Keratinocyte (primary cell): ENCODE data around the gene CYB561. TPM values are rescaled to one million over a fixed set of nuclear protein-coding genes. Genes with fewer than 3 reads are reported as not detected.

Source experiments
- DNase-seq: peaks from one replicate; pipeline ENCODE4 v3.0.0-alpha.2; 2011; ENCODE audit warnings: low read depth, missing footprints, low spot score
- FAIRE-seq: peaks from 2 replicates; lab custom pipeline; 2011; peaks lifted over from hg19 to GRCh38; lab: Jason Lieb, UNC
- H2AFZ ChIP-seq: 2 replicates; pipeline ENCODE4 v1.6.0; 2012; ENCODE audit warnings: low read length, control low read depth, inconsistent platforms; ENCODE audit not compliant: control insufficient read depth
- H3K27ac ChIP-seq: 2 replicates; pipeline ENCODE4 v1.5.1; 2011; ENCODE audit warnings: low read length; ENCODE audit not compliant: control insufficient read depth, insufficient read depth
- H3K27me3 ChIP-seq: 3 replicates; pipeline ENCODE4 v1.6.0; 2011; ENCODE audit warnings: low read length; ENCODE audit not compliant: control insufficient read depth, insufficient read depth; ENCODE audit errors: extremely low read depth
- H3K36me3 ChIP-seq, 2 experiments: 2 replicates in 1 of 2; 3 replicates in 1 of 2; pipeline ENCODE4 v1.5.1; 2011; ENCODE audit warnings: low read length in 2 of 2, mild to moderate bottlenecking in 1 of 2; ENCODE audit not compliant: control insufficient read depth in 2 of 2, insufficient read depth in 2 of 2; ENCODE audit errors: extremely low read depth in 1 of 2
- H3K4me1 ChIP-seq: 3 replicates; pipeline ENCODE4 v1.5.1; 2011; ENCODE audit warnings: low read length; ENCODE audit not compliant: control insufficient read depth, insufficient read depth; ENCODE audit errors: extremely low read depth
- H3K4me2 ChIP-seq: 3 replicates; pipeline ENCODE4 v1.6.0; 2011; ENCODE audit warnings: low read depth, low read length; ENCODE audit not compliant: control insufficient read depth, insufficient read depth; ENCODE audit errors: extremely low read depth
- H3K4me3 ChIP-seq, 3 experiments: fragments of 200-600 bp in 1 of 3; sonication (generic) in 1 of 3; 2 replicates in 2 of 3; 3 replicates in 1 of 3; pipeline ENCODE4 v1.5.1; 2011 to 2016; ENCODE audit warnings: low read length in 3 of 3, mild to moderate bottlenecking in 3 of 3, control low read depth in 2 of 3, inconsistent platforms in 1 of 3, low read depth in 1 of 3, mixed read lengths in 1 of 3, mixed run types in 1 of 3, moderate library complexity in 1 of 3; ENCODE audit not compliant: control insufficient read depth in 2 of 3, insufficient read depth in 2 of 3; ENCODE audit errors: extremely low read depth in 1 of 3
- H3K79me2 ChIP-seq: 2 replicates; pipeline ENCODE4 v1.6.0; 2012; ENCODE audit warnings: low read length; ENCODE audit not compliant: control insufficient read depth, insufficient read depth
- H3K9ac ChIP-seq: 3 replicates; pipeline ENCODE4 v1.6.0; 2011; ENCODE audit warnings: low read length; ENCODE audit not compliant: control insufficient read depth, insufficient read depth; ENCODE audit errors: extremely low read depth
- H3K9me1 ChIP-seq: 3 replicates; pipeline ENCODE4 v1.6.0; 2011; ENCODE audit warnings: low read length; ENCODE audit not compliant: control insufficient read depth, insufficient read depth; ENCODE audit errors: extremely low read depth
- H3K9me3 ChIP-seq: 2 replicates; pipeline ENCODE4 v1.5.1; 2012; ENCODE audit warnings: low read depth, low read length; ENCODE audit not compliant: control insufficient read depth
- H4K20me1 ChIP-seq: 3 replicates; pipeline ENCODE4 v1.6.0; 2011; ENCODE audit warnings: low read length; ENCODE audit not compliant: control insufficient read depth, insufficient read depth; ENCODE audit errors: extremely low read depth
- EZH2 ChIP-seq: IDR thresholded peaks from one replicate; pipeline ENCODE4 v1.6.1; 2012; ENCODE audit warnings: inconsistent platforms, mild to moderate bottlenecking, low read length, moderate library complexity
- dilution Hi-C: fragments of 300-500 bp; cut with MboI; formaldehyde crosslinking; loops from one replicate; pipeline ENCODE4 v1.7.0; 2020; ENCODE audit warnings: low sequenced_read_pairs; ENCODE audit not compliant: extremely low pct_ligation_motif_present
- polyA plus RNA-seq, 5 experiments: library from polyadenylated mRNA; depleted of rRNA in 3 of 5; stranded (reverse) in 3 of 5; stranded (forward) in 1 of 5; unstranded in 1 of 5; fragments of >200 nt; gene quantifications; 1 replicate in 1 of 5; 2 replicates in 3 of 5; 3 replicates in 1 of 5; pipeline versions ENCODE4 v1.2.1 to v1.2.3, GENCODE V29; 2011 to 2012; ENCODE audit warnings: missing spikeins in 2 of 5, low read depth in 1 of 5, low replicate concordance in 1 of 5
- TF ChIP-seq, protein P1 (sequence below), 3 experiments: IDR thresholded peaks in 1 of 3; conservative IDR thresholded peaks in 1 of 3; optimal IDR thresholded peaks in 1 of 3; 2 replicates in 2 of 3; 3 replicates in 1 of 3; pipeline versions ENCODE3 to v1.5.1; 2011; ENCODE audit warnings: low read length in 3 of 3, mild to moderate bottlenecking in 3 of 3, moderate library complexity in 2 of 3, control low read depth in 1 of 3, inconsistent platforms in 1 of 3; ENCODE audit not compliant: insufficient read depth in 2 of 3; ENCODE audit errors: extremely low read depth in 1 of 3

The CYB561 gene
- polyA plus RNA-seq, 1 donor (not counting 4 experiments of a cell fraction or from before 2014, with no cell fraction given), result 14.4 TPM

DNA sequence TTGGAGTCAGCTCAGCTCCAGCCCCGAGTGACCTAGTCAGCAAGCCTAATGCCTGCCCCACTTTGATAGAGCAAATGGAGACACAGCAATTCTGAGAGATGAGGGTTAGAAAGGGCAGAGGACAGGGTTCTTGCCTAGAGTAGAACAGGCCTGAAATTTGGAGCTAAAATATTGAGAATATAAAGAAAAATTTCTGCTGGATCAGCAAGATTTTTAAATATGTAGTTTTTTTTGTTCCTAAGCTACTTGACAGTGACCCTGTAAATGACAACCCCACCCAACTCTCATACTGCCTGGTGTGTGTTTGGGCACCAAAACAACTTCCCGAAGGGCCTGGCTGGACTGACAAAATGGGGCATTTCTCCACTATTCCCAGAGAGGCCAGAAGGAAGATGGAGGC, 26.7 kb downstream of the CYB561 start:
- TF ChIP-seq, protein P1, sequence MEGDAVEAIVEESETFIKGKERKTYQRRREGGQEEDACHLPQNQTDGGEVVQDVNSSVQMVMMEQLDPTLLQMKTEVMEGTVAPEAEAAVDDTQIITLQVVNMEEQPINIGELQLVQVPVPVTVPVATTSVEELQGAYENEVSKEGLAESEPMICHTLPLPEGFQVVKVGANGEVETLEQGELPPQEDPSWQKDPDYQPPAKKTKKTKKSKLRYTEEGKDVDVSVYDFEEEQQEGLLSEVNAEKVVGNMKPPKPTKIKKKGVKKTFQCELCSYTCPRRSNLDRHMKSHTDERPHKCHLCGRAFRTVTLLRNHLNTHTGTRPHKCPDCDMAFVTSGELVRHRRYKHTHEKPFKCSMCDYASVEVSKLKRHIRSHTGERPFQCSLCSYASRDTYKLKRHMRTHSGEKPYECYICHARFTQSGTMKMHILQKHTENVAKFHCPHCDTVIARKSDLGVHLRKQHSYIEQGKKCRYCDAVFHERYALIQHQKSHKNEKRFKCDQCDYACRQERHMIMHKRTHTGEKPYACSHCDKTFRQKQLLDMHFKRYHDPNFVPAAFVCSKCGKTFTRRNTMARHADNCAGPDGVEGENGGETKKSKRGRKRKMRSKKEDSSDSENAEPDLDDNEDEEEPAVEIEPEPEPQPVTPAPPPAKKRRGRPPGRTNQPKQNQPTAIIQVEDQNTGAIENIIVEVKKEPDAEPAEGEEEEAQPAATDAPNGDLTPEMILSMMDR (optimal IDR thresholded peaks at IDR 0.05 in 1 of 3, IDR thresholded peaks at IDR 0.05 in 1 of 3, conservative IDR thresholded peaks at IDR 0.05 in 1 of 3; ENCODE audit: extremely low read depth in 1 of 3, insufficient read depth in 2 of 3, low read length in 3 of 3), result no peak
- TF ChIP-seq EZH2, result no peak
- Histone ChIP-seq H3K79me2 (no peaks in the 10 kb centered on the region), H3K36me3 (peaks cover 24 to 25% of the 10 kb centered on the region in 2 experiments), H3K4me2 (no peak overlapping the region), H3K9me3 (no peaks in the 10 kb centered on the region), H3K4me3 (no peak overlapping the region), H3K9ac (no peak overlapping the region), H3K4me1 (peaks cover 16% of the 10 kb centered on the region), H3K27ac (no peak overlapping the region), H3K27me3 (no peaks in the 10 kb centered on the region), H4K20me1 (no peaks in the 10 kb centered on the region), H3K9me1 (no peaks in the 10 kb centered on the region), H2AFZ (no peak overlapping the region)
- FAIRE-seq, result no peak
- DNase-seq, result no peak
- dilution Hi-C loops, result no loop called here

DNA sequence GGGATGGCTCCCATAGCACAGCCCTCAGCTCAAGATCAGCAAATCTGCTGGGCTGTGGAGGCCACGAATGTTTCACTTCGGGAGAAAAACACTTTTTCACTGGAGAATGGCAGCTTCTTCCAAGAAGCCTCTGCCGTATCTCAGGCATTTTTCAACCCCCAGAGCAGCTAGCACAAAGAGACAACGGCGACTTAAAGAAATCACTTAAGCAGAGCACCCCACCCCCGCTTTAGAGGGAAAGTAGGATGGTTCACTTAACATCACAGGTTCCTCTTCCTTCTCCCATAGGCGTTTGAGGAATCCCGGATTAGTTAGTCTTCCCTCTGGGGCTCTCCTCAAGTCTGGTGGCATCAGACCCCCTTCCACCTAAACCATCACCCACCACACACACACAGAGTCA, 27.6 kb downstream of the CYB561 start:
- H4K20me1 ChIP-seq, result no peaks in the 10 kb centered on the region
- no peak overlapping the region for H3K27ac ChIP-seq
- dilution Hi-C loops, result no loop called here
- H3K27me3 ChIP-seq, result no peaks in the 10 kb centered on the region
- H3K4me2 ChIP-seq, result no peak overlapping the region
- TF ChIP-seq EZH2, result no peak
- TF ChIP-seq, protein P1 (optimal IDR thresholded peaks at IDR 0.05 in 1 of 3, IDR thresholded peaks at IDR 0.05 in 1 of 3, conservative IDR thresholded peaks at IDR 0.05 in 1 of 3; ENCODE audit: extremely low read depth in 1 of 3, insufficient read depth in 2 of 3, low read length in 3 of 3), result no peak
- H3K4me1 ChIP-seq, result peaks cover 8% of the 10 kb centered on the region
- DNase-seq, result no peak
- no peak overlapping the region for H3K9ac ChIP-seq
- no peak overlapping the region for H3K4me3 ChIP-seq
- no peaks in the 10 kb centered on the region for H3K9me1 ChIP-seq
- peaks cover 25 to 28% of the 10 kb centered on the region in 2 experiments for H3K36me3 ChIP-seq
- H3K9me3 ChIP-seq, result no peaks in the 10 kb centered on the region
- H2AFZ ChIP-seq, result no peak overlapping the region
- no peaks in the 10 kb centered on the region for H3K79me2 ChIP-seq
- FAIRE-seq, result no peak
